ENCODE measurements around the gene AURKA.
A peak's percentile ranks its signal among the peaks of the same experiment; 100 is the strongest.

Gene AURKA

GRCh38 chr20:56392132-56392880 is at the start of gene AURKA, which contains the start of gene CSTF1:
AURKA (minus strand) TSS chr20:56392215; CDS start chr20:56388197, 4,018 bp downstream.
CSTF1 (plus strand) TSS chr20:56392645; CDS start chr20:56395553, 2,908 bp downstream.
- peak; percentile 100 for DNase-seq (ENCODE audit: low read depth in 2 of 2)
- TF ChIP-seq, protein P1, sequence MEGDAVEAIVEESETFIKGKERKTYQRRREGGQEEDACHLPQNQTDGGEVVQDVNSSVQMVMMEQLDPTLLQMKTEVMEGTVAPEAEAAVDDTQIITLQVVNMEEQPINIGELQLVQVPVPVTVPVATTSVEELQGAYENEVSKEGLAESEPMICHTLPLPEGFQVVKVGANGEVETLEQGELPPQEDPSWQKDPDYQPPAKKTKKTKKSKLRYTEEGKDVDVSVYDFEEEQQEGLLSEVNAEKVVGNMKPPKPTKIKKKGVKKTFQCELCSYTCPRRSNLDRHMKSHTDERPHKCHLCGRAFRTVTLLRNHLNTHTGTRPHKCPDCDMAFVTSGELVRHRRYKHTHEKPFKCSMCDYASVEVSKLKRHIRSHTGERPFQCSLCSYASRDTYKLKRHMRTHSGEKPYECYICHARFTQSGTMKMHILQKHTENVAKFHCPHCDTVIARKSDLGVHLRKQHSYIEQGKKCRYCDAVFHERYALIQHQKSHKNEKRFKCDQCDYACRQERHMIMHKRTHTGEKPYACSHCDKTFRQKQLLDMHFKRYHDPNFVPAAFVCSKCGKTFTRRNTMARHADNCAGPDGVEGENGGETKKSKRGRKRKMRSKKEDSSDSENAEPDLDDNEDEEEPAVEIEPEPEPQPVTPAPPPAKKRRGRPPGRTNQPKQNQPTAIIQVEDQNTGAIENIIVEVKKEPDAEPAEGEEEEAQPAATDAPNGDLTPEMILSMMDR (IDR thresholded peaks at IDR 0.05; ENCODE audit: low read depth, low read length), result no peak
- H3K4me3 ChIP-seq (replicated peaks in 1 of 2; ENCODE audit: low read depth in 2 of 2, low read length in 2 of 2), result peak within 1 kb of the TSS; percentile 65 to 94

- TF ChIP-seq, protein P1 (IDR thresholded peaks at IDR 0.05; ENCODE audit: low read depth, low read length), result no peak
- DNase-seq (ENCODE audit: low read depth in 2 of 2), result no peak
- H3K4me3 ChIP-seq (replicated peaks in 1 of 2; ENCODE audit: low read depth in 2 of 2, low read length in 2 of 2), result no peak overlapping the region
Measured at GRCh38 chr20:56440346-56441007, 48.5 kb upstream of the AURKA start.

- TF ChIP-seq, protein P1 (IDR thresholded peaks at IDR 0.05; ENCODE audit: low read depth, low read length), result no peak
- H3K4me3 ChIP-seq (replicated peaks in 1 of 2; ENCODE audit: low read depth in 2 of 2, low read length in 2 of 2), result no peak overlapping the region
- DNase-seq (ENCODE audit: low read depth in 2 of 2), result peak; percentile 97 to 99
Measured at GRCh38 chr20:56439771-56440291, 47.8 kb upstream of the AURKA start.

- no peak overlapping the region for H3K4me3 ChIP-seq (replicated peaks in 1 of 2; ENCODE audit: low read depth in 2 of 2, low read length in 2 of 2)
- TF ChIP-seq, protein P1 (IDR thresholded peaks at IDR 0.05; ENCODE audit: low read depth, low read length), result no peak
- DNase-seq (ENCODE audit: low read depth in 2 of 2), result no peak
Measured at GRCh38 chr20:56438284-56438683, 46.3 kb upstream of the AURKA start.

DNA sequence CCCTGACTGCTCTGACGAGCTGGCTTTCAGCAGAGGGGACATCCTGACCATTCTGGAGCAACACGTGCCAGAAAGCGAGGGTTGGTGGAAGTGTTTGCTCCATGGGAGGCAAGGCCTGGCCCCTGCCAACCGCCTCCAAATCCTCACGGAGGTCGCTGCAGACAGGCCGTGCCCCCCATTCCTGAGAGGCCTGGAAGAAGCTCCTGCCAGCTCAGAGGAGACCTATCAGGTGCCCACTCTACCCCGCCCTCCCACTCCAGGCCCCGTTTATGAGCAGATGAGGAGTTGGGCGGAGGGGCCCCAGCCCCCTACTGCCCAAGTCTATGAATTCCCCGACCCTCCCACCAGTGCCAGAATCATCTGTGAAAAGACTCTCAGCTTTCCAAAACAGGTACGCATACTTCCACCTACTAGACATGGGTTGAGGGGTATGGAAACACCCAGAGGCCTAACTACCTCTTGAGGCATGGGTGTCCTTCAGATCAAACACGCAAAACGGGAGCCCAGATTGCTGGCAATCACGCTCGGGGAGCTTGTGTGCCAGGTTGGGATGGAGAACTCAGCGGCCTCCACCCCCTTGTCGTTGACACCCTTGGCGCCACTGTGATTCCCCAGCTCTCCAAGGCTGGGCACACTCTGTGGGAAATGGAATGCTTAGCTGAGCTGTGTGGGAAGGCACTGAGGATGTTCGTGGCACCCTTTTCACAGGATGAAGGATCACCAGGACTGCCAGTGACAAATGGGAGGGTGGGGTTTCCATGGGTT is 45.4 kb upstream of the AURKA start:
- no peak overlapping the region for H3K4me3 ChIP-seq (replicated peaks in 1 of 2; ENCODE audit: low read depth in 2 of 2, low read length in 2 of 2)
- TF ChIP-seq, protein P1 (IDR thresholded peaks at IDR 0.05; ENCODE audit: low read depth, low read length), result no peak
- no peak for DNase-seq (ENCODE audit: low read depth in 2 of 2)

- H3K4me3 ChIP-seq (replicated peaks in 1 of 2; ENCODE audit: low read depth in 2 of 2, low read length in 2 of 2), result no peak overlapping the region
- TF ChIP-seq, protein P1 (IDR thresholded peaks at IDR 0.05; ENCODE audit: low read depth, low read length), result no peak
- DNase-seq (ENCODE audit: low read depth in 2 of 2), result peak; percentile 76 to 92
Measured at GRCh38 chr20:56433880-56434255, 41.9 kb upstream of the AURKA start.

All from cardiac fibroblast (primary cell).